Measurements from ENCODE around the gene SPINK4. TPM values are rescaled to one million over a fixed set of nuclear protein-coding genes. Genes with fewer than 3 reads are reported as not detected.
A peak's percentile ranks its signal among the peaks of the same experiment; 100 is the strongest.

SPINK4 gene
- total RNA-seq, 2 experiments from 2014 or later = not detected

GRCh38 chr9:33230756-33231622, 9.0 kb upstream of the SPINK4 start:
- Mint-ChIP-seq H3K9me3 (ENCODE audit: insufficient read depth) (no peaks in the 10 kb centered on the region), H3K36me3 (ENCODE audit: low read depth) (no peaks in the 10 kb centered on the region), H3K4me1 (ENCODE audit: low read depth) (peaks cover 9% of the 10 kb centered on the region), H3K4me3 (no peak overlapping the region), H3K27me3 (ENCODE audit: low read depth) (peaks cover 10% of the 10 kb centered on the region), H3K27ac (no peak overlapping the region)
- ChIA-PET CTCF (interaction anchor here (1.2 kb wide), 1 partner anchor 13 kb away, joined by 5 read pairs; no protein-coding TSS in a partner anchor), POLR2A (interaction anchor here (0.7 to 0.9 kb wide), 2 partner anchors 27 to 154 kb away, joined by 3 read pairs; partner anchors contain the start of gene SMU1)
- no peak for ATAC-seq
- DNase-seq = no peak

GRCh38 chr9:33231623-33231942, 8.4 kb upstream of the SPINK4 start:
- Mint-ChIP-seq H3K4me1 (ENCODE audit: low read depth) (peaks cover 8% of the 10 kb centered on the region), H3K9me3 (ENCODE audit: insufficient read depth) (no peaks in the 10 kb centered on the region), H3K4me3 (no peak overlapping the region), H3K27ac (no peak overlapping the region), H3K27me3 (ENCODE audit: low read depth) (peaks cover 10% of the 10 kb centered on the region), H3K36me3 (ENCODE audit: low read depth) (no peaks in the 10 kb centered on the region)
- DNase-seq (no peak), ATAC-seq (no peak)
- POLR2A ChIA-PET = no interaction called here
- CTCF ChIA-PET = interaction anchor here (1.2 kb wide), 1 partner anchor 13 kb away, joined by 5 read pairs; no protein-coding TSS in a partner anchor

GRCh38 chr9:33232815-33233214, 7.2 kb upstream of the SPINK4 start:
- ATAC-seq = no peak
- CTCF ChIA-PET = no interaction called here
- Mint-ChIP-seq H3K4me1 (ENCODE audit: low read depth) (peaks cover 4% of the 10 kb centered on the region), H3K36me3 (ENCODE audit: low read depth) (no peaks in the 10 kb centered on the region), H3K9me3 (ENCODE audit: insufficient read depth) (no peaks in the 10 kb centered on the region), H3K27ac (no peak overlapping the region), H3K4me3 (no peak overlapping the region), H3K27me3 (ENCODE audit: low read depth) (peaks cover 10% of the 10 kb centered on the region)
- POLR2A ChIA-PET = no interaction called here
- DNase-seq = no peak

- no peak overlapping the region for H3K27ac Mint-ChIP-seq
- no peaks in the 10 kb centered on the region for H3K36me3 Mint-ChIP-seq (ENCODE audit: low read depth)
- no peak for ATAC-seq
- H3K9me3 Mint-ChIP-seq (ENCODE audit: insufficient read depth) = no peaks in the 10 kb centered on the region
- peaks cover 10% of the 10 kb centered on the region for H3K27me3 Mint-ChIP-seq (ENCODE audit: low read depth)
- no peaks in the 10 kb centered on the region for H3K4me1 Mint-ChIP-seq (ENCODE audit: low read depth)
- DNase-seq = no peak
- CTCF ChIA-PET = interaction anchor here (4.5 kb wide), 1 partner anchor 8 kb away, joined by 22 read pairs; no protein-coding TSS in a partner anchor
- POLR2A ChIA-PET = no interaction called here
- H3K4me3 Mint-ChIP-seq = no peak overlapping the region
These were observed 6.2 kb upstream of the SPINK4 start for GRCh38 chr9:33233626-33234342.

- ATAC-seq = no peak
- POLR2A ChIA-PET = interaction anchor here (1.4 kb wide), 1 partner anchor 210 kb away, joined by 5 read pairs; the partner anchor contains the start of gene DNAJA1
These were observed 5.2 kb upstream of the SPINK4 start for GRCh38 chr9:33234511-33235467.

GRCh38 chr9:33236571-33236970, 3.4 kb upstream of the SPINK4 start:
- H3K4me1 Mint-ChIP-seq (ENCODE audit: low read depth) = peaks cover 4% of the 10 kb centered on the region
- no peak overlapping the region for H3K27ac Mint-ChIP-seq
- DNase-seq (no peak), ATAC-seq (no peak)
- H3K4me3 Mint-ChIP-seq = no peak overlapping the region
- H3K36me3 Mint-ChIP-seq (ENCODE audit: low read depth) = no peaks in the 10 kb centered on the region
- ChIA-PET POLR2A (interaction anchor here (1.1 to 1.4 kb wide), 2 partner anchors 8 to 212 kb away, joined by 4 to 5 read pairs; partner anchors contain the start of gene DNAJA1), CTCF (interaction anchor here (4.5 kb wide), 1 partner anchor 10 kb away, joined by 22 read pairs; no protein-coding TSS in a partner anchor)
- H3K27me3 Mint-ChIP-seq (ENCODE audit: low read depth) = peaks cover 10% of the 10 kb centered on the region
- H3K9me3 Mint-ChIP-seq (ENCODE audit: insufficient read depth) = no peaks in the 10 kb centered on the region

More at GRCh38 chr9:33234511-33235467, 5.2 kb upstream of the SPINK4 start:
- CTCF ChIA-PET = interaction anchor here (4.5 kb wide), 1 partner anchor 9 kb away, joined by 22 read pairs; no protein-coding TSS in a partner anchor
- Mint-ChIP-seq H3K36me3 (ENCODE audit: low read depth) (no peaks in the 10 kb centered on the region), H3K27me3 (ENCODE audit: low read depth) (peaks cover 10% of the 10 kb centered on the region), H3K27ac (no peak overlapping the region), H3K4me3 (no peak overlapping the region), H3K4me1 (ENCODE audit: low read depth) (peaks cover 2% of the 10 kb centered on the region), H3K9me3 (ENCODE audit: insufficient read depth) (no peaks in the 10 kb centered on the region)
- DNase-seq = no peak

GRCh38 chr9:33241298-33241697, 1.3 kb downstream of the SPINK4 start:
- DNase-seq = no peak
- H3K36me3 Mint-ChIP-seq (ENCODE audit: low read depth) = no peaks in the 10 kb centered on the region
- CTCF ChIA-PET = interaction anchor here (2.8 kb wide), 1 partner anchor 15 kb away, joined by 12 read pairs; no protein-coding TSS in a partner anchor
- POLR2A ChIA-PET = interaction anchor here (1.0 kb wide), 2 partner anchors 14 to 22 kb away, joined by 3 read pairs; no protein-coding TSS in a partner anchor
- H3K27me3 Mint-ChIP-seq (ENCODE audit: low read depth) = no peaks in the 10 kb centered on the region
- no peak overlapping the region for H3K4me3 Mint-ChIP-seq
- no peak for ATAC-seq
- no peaks in the 10 kb centered on the region for H3K9me3 Mint-ChIP-seq (ENCODE audit: insufficient read depth)
- no peak overlapping the region for H3K27ac Mint-ChIP-seq
- H3K4me1 Mint-ChIP-seq (ENCODE audit: low read depth) = peaks cover 4% of the 10 kb centered on the region

- H3K27me3 Mint-ChIP-seq (ENCODE audit: low read depth) = no peaks in the 10 kb centered on the region
These were observed 2.7 kb downstream of the SPINK4 start for GRCh38 chr9:33242609-33243134.

GRCh38 chr9:33244137-33244784, 4.3 kb downstream of the SPINK4 start:
- H3K27me3 Mint-ChIP-seq (ENCODE audit: low read depth) = no peaks in the 10 kb centered on the region
- ATAC-seq (no peak), DNase-seq (no peak)
- H3K36me3 Mint-ChIP-seq (ENCODE audit: low read depth) = peaks cover 10% of the 10 kb centered on the region
- POLR2A ChIA-PET = interaction anchor here (0.7 to 1.1 kb wide), 3 partner anchors 8 to 46 kb away, joined by 3 to 4 read pairs (median 3); partner anchors contain the start of gene NFX1
- no peak overlapping the region for H3K4me3 Mint-ChIP-seq
- H3K9me3 Mint-ChIP-seq (ENCODE audit: insufficient read depth) = no peaks in the 10 kb centered on the region
- CTCF ChIA-PET = interaction anchor here (1.1 to 1.6 kb wide), 2 partner anchors 12 to 18 kb away, joined by 5 read pairs; no protein-coding TSS in a partner anchor
- peaks cover 7% of the 10 kb centered on the region for H3K4me1 Mint-ChIP-seq (ENCODE audit: low read depth)
- H3K27ac Mint-ChIP-seq = no peak overlapping the region

More at GRCh38 chr9:33242609-33243134, 2.7 kb downstream of the SPINK4 start:
- CTCF ChIA-PET = interaction anchor here (0.8 to 1.1 kb wide), 2 partner anchors 17 to 224 kb away, joined by 3 to 6 read pairs; no protein-coding TSS in a partner anchor
- no peak for ATAC-seq
- POLR2A ChIA-PET = no interaction called here
- Mint-ChIP-seq H3K9me3 (ENCODE audit: insufficient read depth) (no peaks in the 10 kb centered on the region), H3K4me1 (ENCODE audit: low read depth) (peaks cover 4% of the 10 kb centered on the region), H3K36me3 (ENCODE audit: low read depth) (peaks cover 7% of the 10 kb centered on the region), H3K4me3 (no peak overlapping the region), H3K27ac (no peak overlapping the region)
- DNase-seq = no peak

- Mint-ChIP-seq H3K4me3 (no peak overlapping the region), H3K36me3 (ENCODE audit: low read depth) (peaks cover 10% of the 10 kb centered on the region), H3K4me1 (ENCODE audit: low read depth) (peaks cover 9% of the 10 kb centered on the region), H3K27me3 (ENCODE audit: low read depth) (no peaks in the 10 kb centered on the region), H3K9me3 (ENCODE audit: insufficient read depth) (no peaks in the 10 kb centered on the region), H3K27ac (peak overlapping the region; percentile 27)
- DNase-seq (no peak), ATAC-seq (no peak)
- ChIA-PET POLR2A (no interaction called here), CTCF (interaction anchor here (1.6 kb wide), 1 partner anchor 13 kb away, joined by 5 read pairs; no protein-coding TSS in a partner anchor)
These were observed 5.4 kb downstream of the SPINK4 start for GRCh38 chr9:33245341-33245740.
